Activated T-helper 1 cell treated with anti-CD3 and anti-CD28 coated beads, Interleukin-12 subunit alpha, Interleukin-12 subunit beta, Interleukin-2, Interleukin-4 antibody, amounts not matched to agents 30 ng/mL and 10 ng/mL and 1 ng/mL, durations not matched to agents 14 hours and 24 hours and 36 hours (primary cell): ENCODE data around the gene LRP1B. TPM values are rescaled to one million over a fixed set of nuclear protein-coding genes. Genes with fewer than 3 reads are reported as not detected.

Experiments
- DNase-seq: peaks from one replicate; pipeline ENCODE4 v3.0.0; 2021; ENCODE audit warnings: low spot score
- H3K27ac Mint-ChIP-seq: one replicate; pipeline ENCODE4 v1.8.0; 2021; ENCODE audit warnings: mild to moderate bottlenecking, mixed read lengths
- H3K27me3 Mint-ChIP-seq: one replicate; pipeline ENCODE4 v1.8.0; 2022; ENCODE audit warnings: mild to moderate bottlenecking, moderate library complexity, mixed read lengths; ENCODE audit not compliant: insufficient read depth
- H3K36me3 Mint-ChIP-seq: one replicate; pipeline ENCODE4 v1.8.0; 2021; ENCODE audit warnings: low read depth, mixed read lengths
- H3K4me1 Mint-ChIP-seq: one replicate; pipeline ENCODE4 v1.8.0; 2021; ENCODE audit warnings: low read depth, mixed read lengths
- H3K4me3 Mint-ChIP-seq: one replicate; pipeline ENCODE4 v1.8.0; 2021; ENCODE audit warnings: mild to moderate bottlenecking, moderate library complexity, mixed read lengths
- H3K9me3 Mint-ChIP-seq: one replicate; pipeline ENCODE4 v1.8.0; 2021; ENCODE audit warnings: mixed read lengths
- intact Hi-C: fragments of 100-400 bp; cut with micrococcal nuclease; formaldehyde crosslinking; loops from one replicate; pipeline ENCODE4 v1.15.1; 2024
- total RNA-seq: library from RNA; stranded (reverse); gene quantifications from 2 replicates; pipeline ENCODE4 v1.2.3, GENCODE V29; 2022

LRP1B gene
- total RNA-seq, 1 donor from 2014 or later: not detected

GRCh38 chr2:140804700-140805260 is 1326.0 kb downstream of the LRP1B start:
- Mint-ChIP-seq H3K27ac (no peak overlapping the region), H3K4me3 (no peak overlapping the region), H3K27me3 (no peaks in the 10 kb centered on the region), H3K9me3 (no peaks in the 10 kb centered on the region), H3K36me3 (no peaks in the 10 kb centered on the region), H3K4me1 (no peaks in the 10 kb centered on the region)
- intact Hi-C loops: no loop called here
- no peak for DNase-seq

DNA sequence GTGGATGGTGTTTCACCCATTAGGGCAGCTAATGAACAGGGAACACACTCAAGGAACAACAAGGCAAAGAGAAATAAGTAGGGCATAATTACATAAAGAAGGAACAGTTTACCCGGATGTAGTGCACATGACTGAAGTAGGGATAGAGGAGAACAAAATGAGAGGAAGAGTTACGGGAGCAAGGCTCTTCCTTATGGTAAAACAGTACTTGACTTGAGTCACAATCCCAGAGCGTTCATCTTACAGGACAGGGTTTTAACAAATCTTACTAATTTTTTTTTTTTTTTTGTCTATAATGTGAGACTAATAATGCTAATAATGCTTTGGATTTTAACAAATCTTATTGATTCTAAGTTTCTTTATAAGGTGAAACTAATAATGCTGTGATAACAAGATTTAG is 1329.5 kb downstream of the LRP1B start:
- intact Hi-C loops: no loop called here
- no peaks in the 10 kb centered on the region for H3K36me3 Mint-ChIP-seq
- H3K4me3 Mint-ChIP-seq: no peak overlapping the region
- no peaks in the 10 kb centered on the region for H3K9me3 Mint-ChIP-seq
- no peaks in the 10 kb centered on the region for H3K4me1 Mint-ChIP-seq
- no peaks in the 10 kb centered on the region for H3K27me3 Mint-ChIP-seq
- no peak for DNase-seq
- no peak overlapping the region for H3K27ac Mint-ChIP-seq

GRCh38 chr2:140797718-140798117 is 1333.1 kb downstream of the LRP1B start:
- intact Hi-C loops: no loop called here
- H3K4me1 Mint-ChIP-seq: no peaks in the 10 kb centered on the region

DNA sequence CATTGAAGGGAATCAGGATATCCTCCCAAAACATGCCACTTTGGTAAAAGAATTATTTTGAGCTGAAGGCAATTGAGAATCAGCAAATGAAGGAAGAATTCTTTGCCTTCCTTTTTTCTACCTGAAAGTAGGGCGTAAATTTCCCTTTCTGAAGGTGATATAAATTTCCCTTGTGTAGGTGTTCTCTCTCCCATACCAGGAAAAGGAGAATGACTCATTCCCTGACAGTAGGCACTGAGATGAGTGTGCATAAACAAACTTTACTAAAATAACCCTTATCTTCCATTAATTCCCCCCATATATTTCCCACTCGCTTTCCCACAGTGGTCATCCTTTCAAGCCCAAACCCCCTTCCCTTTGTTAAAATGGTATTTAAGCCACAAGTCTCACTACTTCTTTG is 1339.0 kb downstream of the LRP1B start:
- Mint-ChIP-seq H3K27me3 (no peaks in the 10 kb centered on the region), H3K27ac (no peak overlapping the region), H3K4me1 (no peaks in the 10 kb centered on the region), H3K36me3 (no peaks in the 10 kb centered on the region), H3K4me3 (no peak overlapping the region), H3K9me3 (peaks cover 9% of the 10 kb centered on the region)
- intact Hi-C loops: no loop called here
- DNase-seq: no peak

More at GRCh38 chr2:140797718-140798117, 1333.1 kb downstream of the LRP1B start:
- no peak for DNase-seq
- Mint-ChIP-seq H3K27me3 (no peaks in the 10 kb centered on the region), H3K4me3 (no peak overlapping the region), H3K36me3 (no peaks in the 10 kb centered on the region), H3K27ac (no peak overlapping the region), H3K9me3 (no peaks in the 10 kb centered on the region)

DNA sequence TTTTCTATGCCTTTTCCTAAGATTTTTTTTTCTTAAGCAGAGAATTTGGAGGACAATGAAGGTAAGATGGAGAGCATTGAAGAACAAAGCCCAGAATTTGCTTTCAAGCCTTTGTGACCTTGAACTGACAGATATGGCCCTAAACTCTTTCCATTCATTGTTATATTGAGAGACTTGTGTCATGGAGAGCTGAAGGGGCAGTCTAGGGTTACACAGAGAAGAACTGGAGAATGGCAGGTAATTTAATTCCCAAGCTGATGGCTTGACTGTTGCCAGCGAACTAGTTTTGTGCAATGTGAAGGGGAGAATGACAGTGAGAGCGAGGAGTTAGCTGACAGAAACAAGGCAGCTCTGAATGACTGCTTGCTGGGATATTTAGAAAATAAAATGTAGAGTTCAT is 1344.2 kb downstream of the LRP1B start:
- Mint-ChIP-seq H3K27ac (no peak overlapping the region), H3K4me1 (no peaks in the 10 kb centered on the region), H3K9me3 (peaks cover 4% of the 10 kb centered on the region), H3K36me3 (no peaks in the 10 kb centered on the region), H3K4me3 (no peak overlapping the region), H3K27me3 (peaks cover 2% of the 10 kb centered on the region)
- no peak for DNase-seq
- intact Hi-C loops: no loop called here

- intact Hi-C loops: no loop called here
- Mint-ChIP-seq H3K27ac (no peak overlapping the region), H3K4me1 (no peaks in the 10 kb centered on the region), H3K27me3 (no peaks in the 10 kb centered on the region), H3K4me3 (no peak overlapping the region), H3K9me3 (no peaks in the 10 kb centered on the region), H3K36me3 (no peaks in the 10 kb centered on the region)
- no peak for DNase-seq
Measured at GRCh38 chr2:140775411-140775810, 1355.4 kb downstream of the LRP1B start.

- Mint-ChIP-seq H3K9me3 (no peaks in the 10 kb centered on the region), H3K4me1 (no peaks in the 10 kb centered on the region), H3K4me3 (no peak overlapping the region), H3K27me3 (no peaks in the 10 kb centered on the region), H3K36me3 (no peaks in the 10 kb centered on the region), H3K27ac (no peak overlapping the region)
- DNase-seq: no peak
- intact Hi-C loops: no loop called here
Measured at GRCh38 chr2:140770645-140771044, 1360.2 kb downstream of the LRP1B start.

GRCh38 chr2:140761807-140762206 is 1369.0 kb downstream of the LRP1B start:
- Mint-ChIP-seq H3K4me3 (no peak overlapping the region), H3K27ac (no peak overlapping the region), H3K4me1 (no peaks in the 10 kb centered on the region), H3K27me3 (no peaks in the 10 kb centered on the region), H3K9me3 (no peaks in the 10 kb centered on the region), H3K36me3 (no peaks in the 10 kb centered on the region)
- intact Hi-C loops: no loop called here
- DNase-seq: no peak

DNA sequence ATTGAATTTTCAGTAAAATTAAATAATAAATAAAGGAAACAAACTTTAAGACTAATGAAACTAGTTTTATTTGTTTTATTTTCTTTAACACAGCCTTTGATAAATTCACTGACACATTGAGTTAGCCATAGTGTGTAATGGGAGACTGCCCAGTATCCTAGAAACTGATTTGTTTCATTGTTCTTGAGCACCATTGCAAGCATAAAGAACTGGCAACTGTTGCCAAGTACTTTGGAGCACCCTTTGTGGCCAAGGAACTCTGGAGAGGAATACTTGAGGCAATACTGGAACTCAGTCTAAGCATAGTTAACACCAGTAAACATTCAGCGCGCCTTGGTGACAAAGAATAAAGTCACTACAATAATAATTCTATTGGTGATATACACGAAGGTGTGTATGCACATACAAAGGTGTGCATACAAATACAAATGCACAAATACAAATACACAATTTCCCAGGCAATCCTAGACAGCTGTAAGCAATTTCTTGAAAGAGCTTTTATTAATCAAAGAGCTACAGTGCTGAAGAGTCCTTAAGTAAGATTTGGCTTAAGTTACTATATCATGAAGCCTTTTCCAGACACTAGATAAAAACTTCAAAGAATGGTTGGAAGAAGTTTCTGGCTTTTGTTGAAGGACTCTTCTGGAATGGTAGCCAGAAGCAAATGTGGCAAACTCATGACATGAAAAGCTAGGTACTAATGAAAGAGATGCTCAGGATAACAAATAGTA is 1371.2 kb downstream of the LRP1B start:
- intact Hi-C loops: no loop called here
- DNase-seq: no peak
- no peak overlapping the region for H3K4me3 Mint-ChIP-seq
- no peaks in the 10 kb centered on the region for H3K4me1 Mint-ChIP-seq
- H3K9me3 Mint-ChIP-seq: peaks cover under 1% of the 10 kb centered on the region
- no peaks in the 10 kb centered on the region for H3K27me3 Mint-ChIP-seq
- no peak overlapping the region for H3K27ac Mint-ChIP-seq
- H3K36me3 Mint-ChIP-seq: no peaks in the 10 kb centered on the region

DNA sequence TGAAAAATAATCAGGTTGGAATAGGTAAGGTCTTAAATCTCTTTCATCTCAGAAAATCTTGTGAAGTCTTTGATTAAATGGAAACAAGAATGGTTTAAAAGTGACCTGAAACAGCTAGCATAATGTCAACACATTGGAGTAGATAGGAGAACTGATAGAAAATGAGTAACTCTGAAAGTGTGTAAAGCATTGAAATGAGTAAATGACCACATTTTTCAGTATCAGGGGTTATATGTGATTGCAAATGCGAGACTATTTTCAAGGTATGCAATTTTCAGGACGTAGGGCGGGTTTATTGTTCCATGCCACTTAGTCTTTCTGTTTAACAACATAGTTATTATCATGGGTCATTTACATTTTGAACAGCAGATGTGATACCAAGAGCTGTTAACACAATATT is 1383.2 kb downstream of the LRP1B start:
- Mint-ChIP-seq H3K36me3 (no peaks in the 10 kb centered on the region), H3K27ac (no peak overlapping the region), H3K9me3 (no peaks in the 10 kb centered on the region), H3K27me3 (no peaks in the 10 kb centered on the region), H3K4me3 (no peak overlapping the region), H3K4me1 (no peaks in the 10 kb centered on the region)
- intact Hi-C loops: no loop called here
- DNase-seq: no peak

- intact Hi-C loops: no loop called here
- H3K27me3 Mint-ChIP-seq: no peaks in the 10 kb centered on the region
- H3K36me3 Mint-ChIP-seq: no peaks in the 10 kb centered on the region
- DNase-seq: no peak
- H3K9me3 Mint-ChIP-seq: no peaks in the 10 kb centered on the region
- no peaks in the 10 kb centered on the region for H3K4me1 Mint-ChIP-seq
- no peak overlapping the region for H3K4me3 Mint-ChIP-seq
- H3K27ac Mint-ChIP-seq: no peak overlapping the region
Measured at GRCh38 chr2:140747090-140747489, 1383.7 kb downstream of the LRP1B start.

GRCh38 chr2:140744379-140744778 is 1386.4 kb downstream of the LRP1B start:
- Mint-ChIP-seq H3K9me3 (peaks cover 3% of the 10 kb centered on the region), H3K27me3 (no peaks in the 10 kb centered on the region), H3K4me3 (no peak overlapping the region), H3K4me1 (no peaks in the 10 kb centered on the region), H3K36me3 (no peaks in the 10 kb centered on the region), H3K27ac (no peak overlapping the region)
- no peak for DNase-seq
- intact Hi-C loops: no loop called here

DNA sequence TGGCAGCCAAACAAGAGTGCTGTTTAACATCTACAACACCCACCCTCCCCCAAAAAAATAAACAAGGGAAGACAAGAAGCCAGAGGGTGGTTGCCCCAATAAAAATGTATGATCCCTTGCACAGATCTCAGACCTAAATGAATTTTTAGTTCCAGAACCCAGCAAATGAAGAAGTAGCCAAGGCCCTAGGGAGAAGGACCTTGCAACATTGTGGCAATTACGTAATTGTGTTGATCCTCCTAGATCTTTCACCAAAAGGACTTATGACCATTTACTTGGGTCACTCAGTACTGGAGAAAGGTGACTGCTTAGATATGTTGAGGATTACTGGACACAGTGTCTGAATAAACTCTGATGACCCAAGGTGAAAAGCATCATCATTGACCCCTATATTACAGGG is 1393.8 kb downstream of the LRP1B start:
- DNase-seq: no peak
- H3K4me1 Mint-ChIP-seq: no peaks in the 10 kb centered on the region
- no peak overlapping the region for H3K27ac Mint-ChIP-seq
- H3K27me3 Mint-ChIP-seq: no peaks in the 10 kb centered on the region
- peaks cover 7% of the 10 kb centered on the region for H3K9me3 Mint-ChIP-seq
- intact Hi-C loops: no loop called here
- no peaks in the 10 kb centered on the region for H3K36me3 Mint-ChIP-seq
- no peak overlapping the region for H3K4me3 Mint-ChIP-seq

- H3K27me3 Mint-ChIP-seq: no peaks in the 10 kb centered on the region
- H3K4me1 Mint-ChIP-seq: no peaks in the 10 kb centered on the region
- intact Hi-C loops: no loop called here
- peaks cover 7% of the 10 kb centered on the region for H3K9me3 Mint-ChIP-seq
- no peaks in the 10 kb centered on the region for H3K36me3 Mint-ChIP-seq
- H3K27ac Mint-ChIP-seq: no peak overlapping the region
- no peak overlapping the region for H3K4me3 Mint-ChIP-seq
- DNase-seq: no peak
Measured at GRCh38 chr2:140734992-140735391, 1395.8 kb downstream of the LRP1B start.
